Stimulated activated CD4-positive, alpha-beta T cell treated with anti-CD3 and anti-CD28 coated beads, TNF-alpha, amount 100 ng/mL, for 1 hour (primary cell): ENCODE data around the gene OSBPL5.

ENCODE experiments used
- DNase-seq, 3 donors: peaks; one replicate each; pipeline ENCODE4 v3.0.0-alpha.2; 2020; ENCODE audit warnings: low read depth in 3 of 3, low spot score in 1 of 3

Gene OSBPL5

DNA sequence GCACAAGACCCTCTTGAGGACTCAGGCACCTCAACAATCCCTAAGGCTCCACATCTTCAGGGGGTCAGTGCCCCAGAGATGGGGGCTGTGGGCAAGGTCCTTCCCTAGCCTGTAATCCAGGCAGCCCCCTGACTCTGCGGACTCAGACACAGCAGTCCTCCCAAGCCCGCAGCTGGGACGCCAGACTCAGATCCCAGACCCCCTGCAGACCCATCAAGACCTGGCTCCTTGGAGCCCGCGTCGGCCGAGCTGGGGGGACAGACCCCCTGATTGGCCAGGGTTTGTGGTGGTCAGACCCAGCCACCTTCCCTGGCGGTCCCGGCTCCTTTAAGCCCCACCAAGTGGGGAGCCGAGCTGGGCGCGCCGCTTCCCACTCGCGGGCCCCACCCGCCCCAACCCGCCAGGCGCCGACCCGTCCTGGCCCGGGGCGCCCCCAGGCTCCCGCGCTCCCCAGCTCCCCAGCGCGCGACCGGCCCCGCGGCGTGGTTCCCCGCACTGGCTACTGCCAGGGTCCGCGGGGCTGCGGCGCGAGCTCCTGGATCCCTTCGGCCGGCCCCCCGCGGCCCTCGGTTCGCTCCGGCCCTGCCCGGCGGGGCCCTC, 458 bp downstream of the OSBPL5 start:
- DNase-seq = no peak

- DNase-seq = no peak
Observed at GRCh38 chr11:3164138-3164551, 965 bp downstream of the OSBPL5 start.

- DNase-seq = no peak
Observed at GRCh38 chr11:3163241-3163981, 1.7 kb downstream of the OSBPL5 start.

GRCh38 chr11:3162410-3163240, 2.5 kb downstream of the OSBPL5 start:
- DNase-seq = no peak

GRCh38 chr11:3161720-3162409, 3.2 kb downstream of the OSBPL5 start:
- DNase-seq = no peak

DNA sequence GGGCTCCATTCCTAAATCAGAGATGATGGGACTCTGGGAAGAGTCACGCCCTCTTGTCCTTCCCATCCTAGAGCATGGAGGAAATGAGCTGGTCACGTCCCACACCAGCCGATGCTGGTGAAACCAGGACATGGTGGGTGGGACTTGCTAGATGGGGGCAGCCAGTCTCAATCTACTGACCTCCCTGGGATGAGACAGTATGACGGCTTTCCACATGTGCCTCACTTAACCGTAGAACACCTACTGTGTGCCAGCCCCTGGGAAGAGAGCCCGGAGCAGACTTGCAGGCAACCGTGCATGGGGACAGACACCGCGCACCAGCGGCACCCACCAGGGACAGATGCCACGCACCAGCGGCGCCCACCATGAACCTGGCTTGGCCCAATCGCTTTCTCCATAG, 3.8 kb downstream of the OSBPL5 start:
- no peak for DNase-seq

- no peak for DNase-seq
Observed at GRCh38 chr11:3160252-3161031, 4.7 kb downstream of the OSBPL5 start.

DNA sequence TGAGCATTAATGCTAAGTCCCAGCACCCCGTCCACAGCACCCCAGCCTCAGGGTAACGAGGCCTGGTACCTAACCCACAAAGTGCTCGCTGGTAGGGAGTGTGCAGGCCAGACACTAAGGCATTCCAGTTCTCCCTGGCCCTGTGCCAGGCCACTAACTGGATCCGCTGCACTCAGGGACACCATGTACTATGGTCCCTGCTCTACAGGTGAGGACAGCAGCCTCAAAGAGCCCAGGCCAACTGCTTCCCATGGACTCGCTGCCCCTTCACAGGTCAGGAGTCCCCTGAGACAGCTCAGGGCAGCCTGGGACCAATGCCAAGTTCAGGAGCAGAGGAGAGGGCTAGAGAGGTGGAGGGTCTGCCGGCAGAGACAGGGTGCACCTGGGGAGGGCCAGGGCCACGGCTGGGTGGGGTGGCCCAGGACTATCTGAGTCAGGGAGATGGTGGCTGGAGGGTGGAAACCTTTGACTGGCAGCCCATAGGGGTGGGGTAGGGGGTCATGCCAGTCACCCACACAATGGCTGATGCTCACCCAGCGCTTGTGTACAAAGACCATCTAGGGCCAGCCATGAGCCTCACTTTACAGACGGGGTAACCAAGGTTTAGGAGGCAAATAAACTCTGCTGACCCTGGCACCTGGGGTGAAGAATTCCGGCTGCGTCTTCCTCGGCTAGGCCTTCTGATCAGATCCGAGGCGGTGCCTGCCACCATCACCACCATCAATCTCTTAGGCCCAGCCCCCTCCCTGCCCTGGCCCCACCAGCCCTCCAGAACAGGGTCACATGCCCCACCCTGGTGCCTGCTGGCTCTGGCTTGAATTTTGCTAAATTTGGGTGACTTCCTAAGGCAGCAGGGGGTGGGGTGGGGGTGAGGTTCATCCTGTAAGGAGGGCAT, 5.6 kb downstream of the OSBPL5 start:
- DNase-seq = no peak

GRCh38 chr11:3158821-3159220, 6.3 kb downstream of the OSBPL5 start:
- no peak for DNase-seq

DNA sequence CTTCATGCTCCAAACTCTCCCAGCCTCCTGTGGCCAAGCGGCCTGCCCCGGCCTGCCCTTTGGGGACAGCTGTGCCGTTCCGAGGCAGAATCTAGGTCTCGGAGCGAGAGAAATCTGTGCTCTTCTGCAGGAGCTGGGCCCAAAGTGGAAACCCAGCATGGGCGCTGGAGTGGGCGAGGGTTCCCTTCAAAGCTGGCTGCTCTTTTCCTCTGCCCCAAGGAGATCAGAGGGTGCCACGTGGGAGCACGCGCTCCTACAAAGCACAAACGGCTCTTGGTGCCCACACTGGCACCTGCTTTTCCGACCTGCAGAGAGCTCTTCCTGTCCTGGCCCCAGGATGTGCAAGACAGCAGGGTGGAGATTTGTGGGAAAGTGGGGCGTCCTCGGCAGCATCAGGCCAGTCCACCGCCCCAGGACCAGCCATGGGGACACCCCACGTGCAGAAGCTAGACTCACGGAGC, 6.9 kb downstream of the OSBPL5 start:
- no peak for DNase-seq

- no peak for DNase-seq
Observed at GRCh38 chr11:3157381-3158130, 7.6 kb downstream of the OSBPL5 start.

DNA sequence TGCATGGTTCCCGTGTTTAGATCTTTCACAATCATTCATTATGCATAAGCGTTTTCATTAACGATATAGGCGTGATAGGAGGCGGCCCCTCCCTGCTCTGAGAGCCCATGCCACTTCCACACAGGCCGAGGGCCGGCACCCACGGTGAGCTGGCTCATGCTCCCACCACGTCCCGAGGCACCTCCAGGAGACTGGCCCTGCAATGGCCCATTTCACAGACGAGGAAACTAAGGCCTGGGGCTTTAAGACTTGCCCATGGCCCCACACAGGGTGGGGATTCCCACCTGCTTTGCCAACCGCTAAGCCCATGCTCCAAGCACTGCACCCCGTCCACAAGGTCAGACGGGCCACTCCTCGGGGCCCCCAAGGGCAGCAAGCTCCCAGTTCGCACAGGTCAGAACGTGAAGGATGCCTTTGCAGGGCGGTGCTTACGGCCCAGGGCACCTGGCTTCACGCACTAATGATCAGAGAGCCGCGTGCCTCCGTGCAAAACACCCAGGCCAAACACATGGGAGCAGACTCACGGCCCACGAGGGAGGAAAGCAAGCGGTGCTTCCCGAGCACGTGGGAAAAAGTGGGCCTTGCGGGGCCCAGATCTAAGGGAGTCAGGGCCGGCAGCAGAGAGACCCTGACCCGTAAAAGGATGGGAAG, 8.3 kb downstream of the OSBPL5 start:
- no peak for DNase-seq

DNA sequence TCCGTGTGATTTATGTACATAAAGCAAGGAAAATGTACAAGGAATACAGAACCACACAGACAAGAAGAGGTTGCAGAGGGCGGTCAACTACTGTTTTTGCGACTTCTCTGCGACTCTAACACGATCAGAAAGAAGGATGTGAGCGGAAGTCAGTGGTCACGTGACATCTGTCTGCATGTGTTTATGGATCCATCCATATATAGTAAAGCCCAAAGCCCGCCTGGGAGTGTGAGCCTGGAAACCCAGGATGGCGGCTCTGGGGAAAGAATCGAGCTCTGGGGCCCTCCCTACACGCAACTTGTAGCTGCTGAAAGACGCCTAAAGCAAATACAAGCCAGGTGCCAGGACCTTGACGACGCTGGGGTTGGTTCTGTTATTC, 8.8 kb downstream of the OSBPL5 start:
- DNase-seq = no peak

DNA sequence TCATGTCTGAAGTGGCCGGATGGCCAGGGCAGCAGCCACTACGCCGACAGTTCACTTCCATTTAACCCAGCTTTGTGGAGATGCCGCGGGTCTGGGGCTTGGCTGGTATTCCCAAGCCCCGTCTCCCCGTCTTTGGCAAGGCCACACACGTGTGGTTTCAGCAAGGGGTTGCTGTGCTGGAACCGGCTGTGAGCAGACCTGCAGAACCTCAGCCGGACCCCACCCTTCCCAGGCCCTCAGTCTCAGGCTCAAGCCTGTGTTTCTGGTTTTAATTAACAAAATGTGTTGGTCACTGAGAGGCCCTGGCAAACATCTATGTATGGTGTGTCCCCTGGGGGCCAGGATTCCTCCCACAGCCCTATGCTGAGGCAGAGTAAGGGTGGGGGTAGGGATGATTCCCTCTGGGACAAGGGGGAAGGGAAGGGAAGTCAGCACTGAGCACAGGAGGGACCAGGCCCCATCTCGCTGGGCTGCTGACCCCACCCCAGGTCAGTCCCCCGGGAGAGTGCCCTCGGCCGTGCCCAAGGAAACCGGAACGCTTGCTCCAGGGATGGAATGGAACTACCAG, 9.3 kb downstream of the OSBPL5 start:
- no peak for DNase-seq

DNA sequence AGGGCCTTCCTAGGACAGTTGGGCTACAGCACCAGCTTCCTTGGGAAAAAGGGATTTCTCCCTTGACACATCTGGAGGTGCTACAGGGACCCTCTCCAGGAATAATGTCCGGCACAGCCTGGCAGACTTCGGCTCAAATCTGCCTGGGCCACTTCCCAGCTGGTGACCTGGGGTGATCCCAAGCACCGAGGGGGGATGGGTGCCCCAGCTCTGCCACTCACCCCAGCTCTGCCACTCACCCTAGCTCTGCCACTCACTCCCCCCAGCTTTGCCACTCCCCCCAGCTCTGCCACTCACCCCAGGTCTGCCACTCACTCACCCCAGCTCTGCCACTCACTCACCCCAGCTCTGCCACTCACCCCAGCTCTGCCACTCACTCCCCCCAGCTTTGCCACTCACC, 9.9 kb downstream of the OSBPL5 start:
- DNase-seq = no peak

DNA sequence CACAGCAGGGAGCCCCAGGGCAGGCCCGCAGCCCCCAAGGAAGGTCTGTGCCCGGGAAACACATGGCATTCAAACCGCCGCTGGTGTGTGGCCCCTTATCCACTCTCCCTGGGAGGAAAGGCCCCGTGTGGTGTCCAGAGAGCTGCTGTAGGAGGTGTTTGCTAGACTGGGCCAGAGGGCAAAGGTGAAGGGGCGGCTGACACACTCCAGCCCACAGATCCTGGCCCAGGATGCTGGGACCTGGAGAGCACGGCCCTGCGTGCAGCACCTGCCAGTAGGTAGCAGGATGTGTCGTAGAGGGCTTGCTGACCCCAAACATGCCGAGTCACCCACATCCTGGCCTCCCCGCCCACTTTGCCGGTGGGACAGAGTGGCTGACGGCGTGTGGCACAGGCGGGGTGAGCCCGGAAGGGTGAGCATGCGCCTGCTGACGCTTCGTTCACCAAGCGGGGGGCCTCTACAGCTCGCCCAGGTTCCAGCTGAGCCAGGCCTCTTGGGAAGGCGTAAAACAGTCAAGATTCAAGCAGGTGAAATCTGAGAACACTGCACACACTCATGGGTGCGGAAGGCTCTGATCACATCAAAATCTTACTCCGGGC, 11.0 kb downstream of the OSBPL5 start:
- DNase-seq = no peak

DNA sequence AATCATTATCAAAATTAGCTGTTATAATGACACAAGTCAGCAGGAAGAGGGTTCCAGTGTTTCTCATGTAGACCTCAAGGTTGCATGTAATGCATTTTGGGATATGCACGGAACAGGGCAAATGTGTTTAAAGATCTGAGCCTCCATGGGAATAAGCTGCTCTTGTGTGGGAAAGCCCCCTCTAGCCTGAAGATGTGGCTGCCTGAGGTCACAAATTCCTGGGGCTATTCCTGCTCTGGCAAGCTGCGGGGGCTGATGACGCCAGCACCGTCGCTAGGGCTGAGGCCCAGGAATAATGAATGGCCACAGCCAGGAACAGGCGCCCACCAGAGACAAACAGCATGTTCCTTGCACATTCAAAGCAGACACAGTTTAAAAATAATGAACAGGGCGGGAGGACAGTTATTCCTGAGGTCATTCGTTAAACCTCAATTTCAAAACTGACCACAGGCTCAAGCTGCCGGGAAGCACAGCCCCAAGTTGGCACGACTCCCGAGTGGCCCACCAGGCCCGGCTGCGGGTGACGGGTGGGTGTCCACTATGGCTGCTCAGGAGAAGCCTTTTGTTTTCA, 11.7 kb downstream of the OSBPL5 start:
- DNase-seq = no peak
